ENCODE results near the gene RUSF1.
"Not testable (repeated sequence)": the region's sequence is repeated elsewhere in the genome, so short reads cannot be mapped to it uniquely, and the experiment has no call there.

GRCh38 chr16:31523768-31524167 lies 15.6 kb upstream of the RUSF1 start:
- not testable (repeated sequence) for TF ChIP-seq CTCF (IDR thresholded peaks at IDR 0.05; ENCODE audit: low read depth, low read length, missing input control); RAD21 (IDR thresholded peaks at IDR 0.05); TAF1 (conservative IDR thresholded peaks at IDR 0.05); MAX (IDR thresholded peaks at IDR 0.05); SP1 (IDR thresholded peaks at IDR 0.05); ZBTB33 (IDR thresholded peaks at IDR 0.05); YY1 (IDR thresholded peaks at IDR 0.05)

All from liver (tissue), 3 donors.